Upper lobe of left lung (tissue), 6 donors: ENCODE measurements around the gene PLEKHG3. TPM values are rescaled to one million over a fixed set of nuclear protein-coding genes. Genes with fewer than 3 reads are reported as not detected.

ENCODE experiments used
- ATAC-seq, 2 donors: fragments of 200-7000 bp; cut with Tn5 transposase; one replicate each; pipeline ENCODE4 v1.9.1; 2022; ENCODE audit warnings: mild to moderate bottlenecking in 2 of 2, moderate library complexity in 2 of 2; ENCODE audit not compliant: low FRiP score in 2 of 2
- DNase-seq, 2 donors: peaks; one replicate each; pipeline ENCODE4 v3.0.0-alpha.2; 2019 to 2020
- H3K27ac ChIP-seq, 4 donors: fragments of 200-600 bp; sonication (generic); one replicate each; pipeline ENCODE4 v1.5.1; 2016 to 2019
- H3K27me3 ChIP-seq, 4 donors: fragments of 200-600 bp; sonication (generic); one replicate each; pipeline ENCODE4 v1.5.1; 2017 to 2019
- H3K36me3 ChIP-seq, 4 donors: fragments of 200-600 bp; sonication (generic); one replicate each; pipeline ENCODE4 v1.5.1; 2016 to 2019
- H3K4me1 ChIP-seq, 4 donors: fragments of 200-600 bp; sonication (generic); one replicate each; pipeline ENCODE4 v1.5.1; 2018 to 2019
- H3K4me3 ChIP-seq, 4 donors: fragments of 200-600 bp; sonication (generic); one replicate each; pipeline ENCODE4 v1.5.1; 2017 to 2019; ENCODE audit warnings: mild to moderate bottlenecking in 2 of 4, moderate library complexity in 1 of 4
- H3K9me3 ChIP-seq, 4 donors: fragments of 200-600 bp; sonication (generic); one replicate each; pipeline ENCODE4 v1.5.1; 2018 to 2019
- CTCF ChIP-seq, 6 experiments: fragments of 450-650 bp in 4 of 6; fragments of 200-600 bp in 2 of 6; sonication (generic) in 2 of 6; IDR thresholded peaks; one replicate each; pipeline ENCODE4 v1.5.1; 2016 to 2019; ENCODE audit warnings: antibody characterized with exemption in 6 of 6
- EP300 ChIP-seq, 4 donors: sonication (generic); formaldehyde crosslinking; IDR thresholded peaks; one replicate each; pipeline ENCODE4 v1.5.1; 2017; ENCODE audit warnings: antibody characterized with exemption in 4 of 4, control low read depth in 2 of 4
- POLR2A ChIP-seq, 4 donors: fragments of 450-650 bp; IDR thresholded peaks; one replicate each; pipeline ENCODE4 v1.5.1; 2016 to 2017; ENCODE audit warnings: antibody characterized with exemption in 4 of 4, mild to moderate bottlenecking in 2 of 4
- POLR2AphosphoS5 ChIP-seq, 2 donors: sonication (generic); formaldehyde crosslinking; IDR thresholded peaks; one replicate each; pipeline ENCODE4 v1.5.1; 2017; ENCODE audit warnings: antibody characterized with exemption in 2 of 2
- WGBS, 2 donors: methylation state at CpG; one replicate each; pipeline ENCODE4 v1.1.5; 2017 to 2018; 5-methylcytosine and 5-hydroxymethylcytosine counted together
- total RNA-seq, 6 donors: library from RNA; depleted of rRNA in 4 of 6; stranded (reverse); fragments of >200 nt in 4 of 6; gene quantifications; one replicate each; pipeline versions ENCODE4 v1.1.0 to v1.2.1, GENCODE V29; 2016 to 2021
- donor health status: DM: no; HTN: no; CAD: no; lungs with moderate emphysema.
- donor health status: DM: no; HTN: yes; CAD: no; lungs with severe emphysema.

PLEKHG3 gene
- total RNA-seq, 6 donors from 2014 or later, result 12.8 to 49.2 (median 34.8) TPM

- no peak for TF ChIP-seq POLR2AphosphoS5 (IDR thresholded peaks at IDR 0.05)
- TF ChIP-seq CTCF (IDR thresholded peaks at IDR 0.05), result no peak
- TF ChIP-seq POLR2A (IDR thresholded peaks at IDR 0.05), result no peak
- no peak for TF ChIP-seq EP300 (IDR thresholded peaks at IDR 0.05)
- no peak overlapping the region for H3K27ac ChIP-seq
- H3K36me3 ChIP-seq, result no peaks in the 10 kb centered on the region
- H3K9me3 ChIP-seq, result no peaks in the 10 kb centered on the region
- WGBS, 2 donors, result 90 to 91% methylated on average over 2 of the region's 2 CpGs
- peaks cover 0 to 4% (median 2%) of the 10 kb centered on the region in 4 donors for H3K4me1 ChIP-seq
- ATAC-seq (no peak), DNase-seq (no peak)
- H3K27me3 ChIP-seq, result no peaks in the 10 kb centered on the region
- no peak overlapping the region for H3K4me3 ChIP-seq
These were observed 12.8 kb upstream of the PLEKHG3 start for GRCh38 chr14:64691376-64691775.

- DNase-seq, result no peak
- H3K4me1 ChIP-seq, result peaks cover 0 to 13% (median 2%) of the 10 kb centered on the region in 4 donors
- TF ChIP-seq EP300 (IDR thresholded peaks at IDR 0.05) (no peak), CTCF (IDR thresholded peaks at IDR 0.05) (no peak), POLR2A (IDR thresholded peaks at IDR 0.05) (no peak), POLR2AphosphoS5 (IDR thresholded peaks at IDR 0.05) (no peak)
- no peak for ATAC-seq
- no peaks in the 10 kb centered on the region for H3K9me3 ChIP-seq
- 80 to 85% methylated on average over 5 of the region's 5 CpGs for WGBS, 2 donors
- no peak overlapping the region for H3K27ac ChIP-seq
- H3K27me3 ChIP-seq, result no peaks in the 10 kb centered on the region
- H3K36me3 ChIP-seq, result no peaks in the 10 kb centered on the region
- no peak overlapping the region for H3K4me3 ChIP-seq
These were observed 11.8 kb upstream of the PLEKHG3 start for GRCh38 chr14:64692189-64692985.

- TF ChIP-seq CTCF (IDR thresholded peaks at IDR 0.05), result no peak
- Histone ChIP-seq H3K27me3 (no peaks in the 10 kb centered on the region), H3K27ac (no peak overlapping the region), H3K9me3 (no peaks in the 10 kb centered on the region), H3K4me1 (peaks cover 0 to 13% (median 3%) of the 10 kb centered on the region in 4 donors), H3K36me3 (no peaks in the 10 kb centered on the region), H3K4me3 (no peak overlapping the region)
- DNase-seq, result no peak
- 64 to 76% methylated on average over 5 of the region's 5 CpGs for WGBS, 2 donors
- ATAC-seq, result peak in 1 of 2 donors; percentile 28
These were observed 11.0 kb upstream of the PLEKHG3 start for GRCh38 chr14:64692986-64693809.

GRCh38 chr14:64693810-64694165 lies 10.4 kb upstream of the PLEKHG3 start:
- no peaks in the 10 kb centered on the region for H3K36me3 ChIP-seq
- no peak overlapping the region for H3K4me3 ChIP-seq
- no peaks in the 10 kb centered on the region for H3K9me3 ChIP-seq
- WGBS, 2 donors, result 80 to 88% methylated on average over 2 of the region's 2 CpGs
- H3K27ac ChIP-seq, result no peak overlapping the region
- peaks cover 0 to 18% (median 9%) of the 10 kb centered on the region in 4 donors for H3K4me1 ChIP-seq
- H3K27me3 ChIP-seq, result no peaks in the 10 kb centered on the region
- TF ChIP-seq POLR2AphosphoS5 (IDR thresholded peaks at IDR 0.05), result no peak
- peak in 1 of 2 donors; percentile 12 for ATAC-seq
- DNase-seq, result no peak

- TF ChIP-seq POLR2A (IDR thresholded peaks at IDR 0.05), result no peak
- TF ChIP-seq CTCF (IDR thresholded peaks at IDR 0.05), result no peak
- no peak for TF ChIP-seq EP300 (IDR thresholded peaks at IDR 0.05)
- no peak for TF ChIP-seq POLR2AphosphoS5 (IDR thresholded peaks at IDR 0.05)
- H3K36me3 ChIP-seq, result no peaks in the 10 kb centered on the region
- 79 to 81% methylated on average over 2 of the region's 2 CpGs for WGBS, 2 donors
- H3K4me1 ChIP-seq, result peaks cover 0 to 27% (median 17%) of the 10 kb centered on the region in 4 donors
- DNase-seq (no peak), ATAC-seq (no peak)
- no peaks in the 10 kb centered on the region for H3K27me3 ChIP-seq
- H3K9me3 ChIP-seq, result no peaks in the 10 kb centered on the region
- H3K27ac ChIP-seq, result no peak overlapping the region
- H3K4me3 ChIP-seq, result no peak overlapping the region
These were observed 9.2 kb upstream of the PLEKHG3 start for GRCh38 chr14:64695071-64695470.
